Activated CD4-positive, alpha-beta memory T cell treated with anti-CD3 and anti-CD28 coated beads for 36 hours (primary cell): ENCODE data around the gene TM9SF1. TPM values are rescaled to one million over a fixed set of nuclear protein-coding genes. Genes with fewer than 3 reads are reported as not detected.

Experiments used
- CTCF ChIA-PET: fragments of 350-600 bp; sonication (Branson Sonifier 250); formaldehyde crosslinking; loops from one replicate; lab custom pipeline; 2021; ENCODE audit warnings: antibody characterized with exemption, inconsistent platforms; lab: Charles Lee
- POLR2A ChIA-PET: fragments of 350-600 bp; sonication (Branson Sonifier 250); formaldehyde crosslinking; loops from one replicate; lab custom pipeline; 2021; ENCODE audit warnings: antibody characterized with exemption; lab: Charles Lee
- DNase-seq: peaks from one replicate; pipeline ENCODE4 v3.0.0-alpha.2; 2020
- H3K27ac Mint-ChIP-seq: one replicate; pipeline ENCODE4 v1.8.0; 2021; ENCODE audit warnings: mixed read lengths
- H3K27me3 Mint-ChIP-seq: one replicate; pipeline ENCODE4 v1.8.0; 2021; ENCODE audit warnings: mixed read lengths
- H3K36me3 Mint-ChIP-seq: one replicate; pipeline ENCODE4 v1.8.0; 2021; ENCODE audit warnings: mixed read lengths
- H3K4me1 Mint-ChIP-seq: one replicate; pipeline ENCODE4 v1.8.0; 2021; ENCODE audit warnings: low read depth, mixed read lengths
- H3K4me3 Mint-ChIP-seq: one replicate; pipeline ENCODE4 v1.8.0; 2021; ENCODE audit warnings: mild to moderate bottlenecking, mixed read lengths
- H3K9me3 Mint-ChIP-seq: one replicate; pipeline ENCODE4 v1.8.0; 2021; ENCODE audit warnings: mixed read lengths
- intact Hi-C: fragments of 100-400 bp; cut with micrococcal nuclease; formaldehyde crosslinking; loops from one replicate; pipeline ENCODE4 v1.15.1; 2023
- total RNA-seq, 2 experiments: library from RNA; stranded (reverse); gene quantifications; one replicate each; pipeline ENCODE4 v1.2.3, GENCODE V29; 2021

TM9SF1 gene
- 10 to 100 TPM; 23.7 to 26.7 TPM for total RNA-seq

GRCh38 chr14:24195186-24196070, at the start of gene TM9SF1:
Gene TM9SF1, minus strand, starts transcription at chr14:24195441. Its CDS starts 422 bp downstream, at chr14:24195019.
- Mint-ChIP-seq H3K36me3 (peaks cover 37% of the 10 kb centered on the region), H3K27ac (peak within 1 kb of the TSS; percentile 95)
- POLR2A ChIA-PET = interaction anchor here (0.6 to 4.2 kb wide), 21 partner anchors 11 to 236 kb away, joined by 3 to 26 read pairs (median 4); partner anchors contain the start of genes CHMP4A, DCAF11, DHRS1 and EMC9

GRCh38 chr14:24243336-24243836, 48.1 kb upstream of the TM9SF1 start:
- no peaks in the 10 kb centered on the region for H3K9me3 Mint-ChIP-seq
- H3K4me1 Mint-ChIP-seq = peaks cover 58% of the 10 kb centered on the region
- intact Hi-C loops = loop anchor here (1.0 to 2.0 kb wide), 3 partner anchors 45 to 188 kb away; partner anchors contain the start of gene IPO4
- H3K27ac Mint-ChIP-seq = peak overlapping the region; percentile 96
- DNase-seq = no peak
- ChIA-PET POLR2A (interaction anchor here (0.7 to 3.0 kb wide), 15 partner anchors 9 to 187 kb away, joined by 3 to 53 read pairs (median 7); partner anchors contain the start of genes CHMP4A, DHRS1, EMC9 and GMPR2), CTCF (interaction anchor here (0.7 to 9.2 kb wide), 25 partner anchors 8 to 194 kb away, joined by 3 to 224 read pairs (median 10); partner anchors contain the start of genes CHMP4A, CIDEB, DHRS1 and GMPR2)
- peak overlapping the region; percentile 84 for H3K4me3 Mint-ChIP-seq
- no peaks in the 10 kb centered on the region for H3K27me3 Mint-ChIP-seq
- peaks cover 24% of the 10 kb centered on the region for H3K36me3 Mint-ChIP-seq

More at GRCh38 chr14:24195186-24196070, at the start of gene TM9SF1:
- CTCF ChIA-PET = interaction anchor here (0.9 to 2.8 kb wide), 16 partner anchors 16 to 236 kb away, joined by 3 to 10 read pairs (median 6); partner anchors contain the start of genes CHMP4A, CIDEB, IRF9 and LTB4R
- H3K4me3 Mint-ChIP-seq = peak within 1 kb of the TSS; percentile 96
- DNase-seq = peak; percentile 91
- intact Hi-C loops = loop anchor here (1.0 to 2.0 kb wide), 3 partner anchors 18 to 103 kb away; partner anchors contain the start of genes CHMP4A, DHRS1, EMC9 and NOP9
- peaks cover 55% of the 10 kb centered on the region for H3K4me1 Mint-ChIP-seq
- no peaks in the 10 kb centered on the region for H3K9me3 Mint-ChIP-seq
- H3K27me3 Mint-ChIP-seq = no peaks in the 10 kb centered on the region

GRCh38 chr14:24241829-24242443, 46.7 kb upstream of the TM9SF1 start:
- DNase-seq = peak; percentile 94
- H3K9me3 Mint-ChIP-seq = no peaks in the 10 kb centered on the region
- ChIA-PET POLR2A (interaction anchor here (0.7 to 3.0 kb wide), 26 partner anchors 9 to 921 kb away, joined by 3 to 53 read pairs (median 5); partner anchors contain the start of genes CHMP4A, CIDEB, DCAF11 and DHRS1), CTCF (interaction anchor here (0.5 to 9.2 kb wide), 36 partner anchors 9 to 921 kb away, joined by 3 to 224 read pairs (median 7); partner anchors contain the start of genes CHMP4A, CIDEB, DCAF11 and DHRS1)
- H3K36me3 Mint-ChIP-seq = peaks cover 38% of the 10 kb centered on the region
- no peaks in the 10 kb centered on the region for H3K27me3 Mint-ChIP-seq
- peak overlapping the region; percentile 96 for H3K27ac Mint-ChIP-seq
- H3K4me3 Mint-ChIP-seq = peak overlapping the region; percentile 84
- intact Hi-C loops = loop anchor here (1.0 to 2.0 kb wide), 10 partner anchors 10 to 200 kb away; partner anchors contain the start of genes CHMP4A, DCAF11, GMPR2 and IPO4
- H3K4me1 Mint-ChIP-seq = peaks cover 59% of the 10 kb centered on the region

- Mint-ChIP-seq H3K4me3 (peak overlapping the region; percentile 84), H3K4me1 (peaks cover 64% of the 10 kb centered on the region), H3K36me3 (peaks cover 48% of the 10 kb centered on the region), H3K27ac (peak overlapping the region; percentile 81), H3K9me3 (no peaks in the 10 kb centered on the region), H3K27me3 (no peaks in the 10 kb centered on the region)
- CTCF ChIA-PET = interaction anchor here (1.1 to 9.2 kb wide), 5 partner anchors 57 to 70 kb away, joined by 3 to 224 read pairs (median 37); partner anchors contain the start of genes CIDEB, DHRS1, LTB4R and LTB4R2
- intact Hi-C loops = no loop called here
- no peak for DNase-seq
- POLR2A ChIA-PET = interaction anchor here (1.0 kb wide), 1 partner anchor 25 kb away, joined by 4 read pairs; the partner anchor contains the start of gene MDP1
These were observed 45.1 kb upstream of the TM9SF1 start for GRCh38 chr14:24240110-24240918.

GRCh38 chr14:24238527-24239037, 43.3 kb upstream of the TM9SF1 start:
- POLR2A ChIA-PET = interaction anchor here (0.7 to 1.8 kb wide), 8 partner anchors 23 to 101 kb away, joined by 3 to 5 read pairs (median 3); partner anchors contain the start of genes CHMP4A, IPO4, IRF9 and MDP1
- peaks cover 72% of the 10 kb centered on the region for H3K4me1 Mint-ChIP-seq
- CTCF ChIA-PET = interaction anchor here (1.1 to 8.0 kb wide), 5 partner anchors 23 to 193 kb away, joined by 3 to 37 read pairs (median 5); partner anchors contain the start of genes CIDEB, LTB4R and MDP1
- H3K36me3 Mint-ChIP-seq = peaks cover 58% of the 10 kb centered on the region
- H3K27ac Mint-ChIP-seq = peak overlapping the region; percentile 81
- no peaks in the 10 kb centered on the region for H3K27me3 Mint-ChIP-seq
- no peak overlapping the region for H3K4me3 Mint-ChIP-seq
- no peak for DNase-seq
- intact Hi-C loops = no loop called here
- H3K9me3 Mint-ChIP-seq = no peaks in the 10 kb centered on the region

- Mint-ChIP-seq H3K27me3 (no peaks in the 10 kb centered on the region), H3K4me3 (no peak overlapping the region), H3K4me1 (peaks cover 71% of the 10 kb centered on the region), H3K27ac (peak overlapping the region; percentile 81), H3K36me3 (peaks cover 58% of the 10 kb centered on the region), H3K9me3 (no peaks in the 10 kb centered on the region)
- POLR2A ChIA-PET = interaction anchor here (0.7 to 1.8 kb wide), 10 partner anchors 22 to 197 kb away, joined by 3 to 5 read pairs (median 3); partner anchors contain the start of genes CHMP4A, CIDEB, IPO4 and IRF9
- CTCF ChIA-PET = interaction anchor here (1.1 to 8.0 kb wide), 6 partner anchors 22 to 193 kb away, joined by 3 to 37 read pairs (median 4); partner anchors contain the start of genes CIDEB, LTB4R and MDP1
- peak; percentile 19 for DNase-seq
- intact Hi-C loops = no loop called here
These were observed 42.9 kb upstream of the TM9SF1 start for GRCh38 chr14:24238123-24238522.

GRCh38 chr14:24237463-24237955, 42.3 kb upstream of the TM9SF1 start:
- Mint-ChIP-seq H3K4me1 (peaks cover 69% of the 10 kb centered on the region), H3K9me3 (no peaks in the 10 kb centered on the region), H3K4me3 (no peak overlapping the region), H3K27ac (peak overlapping the region; percentile 81), H3K36me3 (peaks cover 58% of the 10 kb centered on the region), H3K27me3 (no peaks in the 10 kb centered on the region)
- DNase-seq = no peak
- intact Hi-C loops = no loop called here
- ChIA-PET CTCF (interaction anchor here (0.7 to 8.0 kb wide), 6 partner anchors 22 to 194 kb away, joined by 3 to 37 read pairs (median 4); partner anchors contain the start of genes CIDEB and MDP1), POLR2A (interaction anchor here (0.8 to 1.8 kb wide), 9 partner anchors 22 to 198 kb away, joined by 3 to 5 read pairs (median 3); partner anchors contain the start of genes CHMP4A, CIDEB, IPO4 and MDP1)

GRCh38 chr14:24236689-24237462, 41.6 kb upstream of the TM9SF1 start:
- POLR2A ChIA-PET = interaction anchor here (1.0 to 1.8 kb wide), 3 partner anchors 21 to 72 kb away, joined by 3 to 5 read pairs (median 4); partner anchors contain the start of genes CIDEB and MDP1
- CTCF ChIA-PET = interaction anchor here (0.7 to 8.0 kb wide), 4 partner anchors 34 to 71 kb away, joined by 3 to 37 read pairs (median 12); partner anchors contain the start of gene CIDEB
- Mint-ChIP-seq H3K4me3 (no peak overlapping the region), H3K27me3 (no peaks in the 10 kb centered on the region), H3K9me3 (no peaks in the 10 kb centered on the region), H3K4me1 (peaks cover 69% of the 10 kb centered on the region), H3K36me3 (peaks cover 58% of the 10 kb centered on the region), H3K27ac (no peak overlapping the region)
- intact Hi-C loops = no loop called here
- DNase-seq = no peak
